ENCODE data around the gene KBTBD8.

Gene KBTBD8

DNA sequence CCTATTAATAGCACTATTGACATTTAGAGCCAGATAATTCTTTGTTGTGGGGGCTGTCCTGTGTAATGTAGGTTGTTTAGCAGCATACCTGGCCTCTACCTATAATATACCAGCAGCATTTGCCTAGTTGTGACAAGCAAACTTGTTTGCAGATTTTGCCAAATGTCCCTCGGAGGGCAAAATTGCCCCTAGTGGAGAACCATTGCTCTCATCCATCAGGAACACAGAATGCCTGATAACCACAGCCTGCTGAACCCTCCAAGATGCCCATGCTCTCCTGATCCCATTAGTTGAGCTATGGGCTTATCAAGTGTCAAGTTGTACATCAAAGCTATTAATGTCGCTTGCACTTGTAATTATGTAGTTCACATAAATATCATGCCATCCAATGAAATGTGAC, 15.0 kb upstream of the KBTBD8 start:
- no peak overlapping the region for H3K27ac ChIP-seq
- TF ChIP-seq, protein P1, sequence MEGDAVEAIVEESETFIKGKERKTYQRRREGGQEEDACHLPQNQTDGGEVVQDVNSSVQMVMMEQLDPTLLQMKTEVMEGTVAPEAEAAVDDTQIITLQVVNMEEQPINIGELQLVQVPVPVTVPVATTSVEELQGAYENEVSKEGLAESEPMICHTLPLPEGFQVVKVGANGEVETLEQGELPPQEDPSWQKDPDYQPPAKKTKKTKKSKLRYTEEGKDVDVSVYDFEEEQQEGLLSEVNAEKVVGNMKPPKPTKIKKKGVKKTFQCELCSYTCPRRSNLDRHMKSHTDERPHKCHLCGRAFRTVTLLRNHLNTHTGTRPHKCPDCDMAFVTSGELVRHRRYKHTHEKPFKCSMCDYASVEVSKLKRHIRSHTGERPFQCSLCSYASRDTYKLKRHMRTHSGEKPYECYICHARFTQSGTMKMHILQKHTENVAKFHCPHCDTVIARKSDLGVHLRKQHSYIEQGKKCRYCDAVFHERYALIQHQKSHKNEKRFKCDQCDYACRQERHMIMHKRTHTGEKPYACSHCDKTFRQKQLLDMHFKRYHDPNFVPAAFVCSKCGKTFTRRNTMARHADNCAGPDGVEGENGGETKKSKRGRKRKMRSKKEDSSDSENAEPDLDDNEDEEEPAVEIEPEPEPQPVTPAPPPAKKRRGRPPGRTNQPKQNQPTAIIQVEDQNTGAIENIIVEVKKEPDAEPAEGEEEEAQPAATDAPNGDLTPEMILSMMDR (conservative IDR thresholded peaks at IDR 0.05; ENCODE audit: low read depth) = no peak
- ChIA-PET POLR2A (ENCODE audit: low non-redundant PET) (no interaction called here), CTCF (interaction anchor here (0.6 kb wide), 1 partner anchor 7 kb away, joined by 4 read pairs; no protein-coding TSS in a partner anchor)
- DNase-seq (ENCODE audit: low spot score) = no peak

DNA sequence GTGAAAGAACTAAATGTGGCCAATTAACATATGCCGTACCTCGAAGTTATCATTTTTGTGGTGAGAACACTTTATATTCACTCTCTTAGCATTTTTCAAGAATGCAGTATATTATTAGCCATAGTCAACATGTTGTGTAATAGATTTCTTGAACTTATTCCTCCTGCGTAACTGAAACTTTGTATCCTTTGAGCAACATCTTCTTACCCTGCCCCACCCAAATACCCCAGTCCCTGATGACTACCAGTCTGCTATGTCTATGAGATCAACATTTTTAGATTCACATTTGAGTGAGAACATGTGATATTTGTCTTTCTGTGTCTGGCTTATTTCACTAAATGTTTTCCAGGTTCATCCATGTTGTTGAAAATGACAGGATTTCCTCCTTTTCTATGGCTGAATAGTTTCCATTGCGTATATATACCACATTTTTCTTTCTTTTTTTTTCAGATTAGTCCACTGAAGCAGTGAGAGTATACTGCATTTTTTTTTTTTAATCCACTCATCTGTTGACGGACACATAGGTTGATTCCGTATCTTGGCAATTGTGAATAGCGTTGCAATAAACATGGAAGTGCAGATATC, 12.7 kb upstream of the KBTBD8 start:
- DNase-seq (ENCODE audit: low spot score) = no peak
- no peak overlapping the region for H3K27ac ChIP-seq
- CTCF ChIA-PET = no interaction called here
- TF ChIP-seq, protein P1 (conservative IDR thresholded peaks at IDR 0.05; ENCODE audit: low read depth) = no peak
- POLR2A ChIA-PET (ENCODE audit: low non-redundant PET) = no interaction called here

DNA sequence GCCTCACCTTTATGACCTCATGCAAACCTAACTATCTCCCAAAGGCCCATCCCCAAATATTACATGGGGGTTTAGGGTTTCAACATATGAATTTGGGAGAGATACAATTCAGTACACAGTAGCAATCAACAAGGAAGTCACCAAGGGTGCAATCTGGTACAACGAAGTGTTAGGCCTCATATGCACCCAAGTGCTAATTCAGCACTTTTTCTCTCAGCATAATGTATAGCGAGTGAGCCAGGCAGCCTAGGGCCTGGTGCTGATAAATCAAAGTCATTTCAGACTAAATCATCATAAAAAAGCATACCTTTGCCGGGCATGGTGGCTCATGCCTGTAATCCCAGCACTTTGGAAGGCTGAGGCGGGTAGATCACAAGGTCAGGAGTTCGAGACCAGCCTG, 11.7 kb upstream of the KBTBD8 start:
- DNase-seq (ENCODE audit: low spot score) = no peak
- no peak overlapping the region for H3K27ac ChIP-seq
- TF ChIP-seq, protein P1 (conservative IDR thresholded peaks at IDR 0.05; ENCODE audit: low read depth) = no peak
- CTCF ChIA-PET = no interaction called here
- POLR2A ChIA-PET (ENCODE audit: low non-redundant PET) = no interaction called here

DNA sequence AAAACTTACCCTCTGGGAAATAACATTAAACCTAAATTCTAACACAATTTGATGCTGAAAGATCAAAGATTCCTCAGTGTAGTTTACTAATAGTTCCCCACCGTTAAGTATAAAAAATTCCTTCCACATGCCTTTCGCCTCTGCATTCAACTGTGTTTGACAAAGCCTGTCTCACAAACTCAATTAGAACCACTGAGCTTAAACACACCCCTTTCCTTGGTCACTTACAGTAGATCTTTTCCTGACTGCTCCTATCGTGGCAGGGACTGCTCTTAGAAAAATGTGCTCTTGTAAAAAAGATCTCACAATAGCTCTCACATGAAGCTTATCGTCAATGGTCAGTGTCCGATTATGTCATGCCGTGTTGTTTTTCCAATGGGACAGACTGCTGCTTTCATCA, 8.9 kb upstream of the KBTBD8 start:
- DNase-seq (ENCODE audit: low spot score) = no peak
- H3K27ac ChIP-seq = no peak overlapping the region
- ChIA-PET CTCF (no interaction called here), POLR2A (ENCODE audit: low non-redundant PET) (no interaction called here)
- TF ChIP-seq, protein P1 (conservative IDR thresholded peaks at IDR 0.05; ENCODE audit: low read depth) = no peak

DNA sequence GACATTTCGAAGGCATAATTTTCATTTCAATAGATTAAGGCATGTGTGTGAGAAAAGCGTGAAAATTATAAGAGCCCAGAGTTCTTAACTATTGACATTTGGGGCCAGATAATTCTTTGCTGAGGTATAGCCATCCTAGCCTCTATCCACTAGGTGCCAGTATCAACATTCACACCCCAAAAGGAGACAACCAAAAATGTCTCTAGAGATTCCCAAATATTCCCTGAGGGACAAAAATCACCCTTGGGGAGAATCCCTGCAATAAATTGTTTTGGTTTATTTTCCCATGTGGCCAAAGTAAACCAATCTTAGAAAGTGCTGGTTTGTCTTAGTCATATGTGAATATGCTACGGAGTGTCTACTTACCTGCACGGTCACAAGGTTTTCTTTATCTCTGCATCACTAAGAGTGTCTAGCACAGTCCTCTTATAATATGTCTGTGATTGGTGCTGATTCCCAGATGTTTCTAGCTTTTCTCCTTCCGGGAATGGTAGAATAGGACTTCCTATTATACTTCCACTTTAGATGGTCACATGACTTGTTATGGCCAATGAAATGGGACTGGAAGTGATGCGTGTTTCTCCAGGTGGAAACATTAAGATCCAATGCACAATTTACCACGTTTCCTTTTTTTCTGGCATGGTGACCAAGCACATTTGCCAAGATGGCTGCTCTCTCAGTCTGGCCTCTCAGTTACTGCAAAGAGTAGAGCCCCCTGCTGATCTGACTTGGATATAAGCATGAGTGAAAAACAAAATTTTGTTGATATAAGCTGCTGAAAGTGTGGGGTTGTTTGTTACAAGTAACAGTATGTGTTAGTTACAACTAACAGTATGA, 8.0 kb upstream of the KBTBD8 start:
- ChIA-PET CTCF (interaction anchor here (0.6 kb wide), 1 partner anchor 7 kb away, joined by 4 read pairs; no protein-coding TSS in a partner anchor), POLR2A (ENCODE audit: low non-redundant PET) (no interaction called here)
- TF ChIP-seq, protein P1 (conservative IDR thresholded peaks at IDR 0.05; ENCODE audit: low read depth) = no peak
- DNase-seq (ENCODE audit: low spot score) = no peak
- no peak overlapping the region for H3K27ac ChIP-seq

DNA sequence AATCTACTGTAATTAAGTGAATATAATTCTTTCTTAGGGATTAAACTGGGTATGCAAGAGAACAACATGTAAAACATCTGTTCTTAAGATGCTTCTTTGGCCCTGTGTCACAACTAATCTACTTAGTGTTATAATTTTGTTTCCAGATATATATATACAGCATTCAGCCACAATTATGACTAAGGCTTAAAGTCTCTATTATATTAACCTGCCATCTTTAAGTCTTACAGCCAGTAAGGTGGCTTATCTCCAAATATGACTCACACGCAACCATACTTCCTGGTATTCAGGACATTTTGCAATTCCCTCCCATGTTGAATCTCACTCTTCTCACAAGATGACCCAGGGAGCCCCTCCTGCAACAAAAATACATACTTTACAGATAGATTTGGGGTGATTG, 6.6 kb upstream of the KBTBD8 start:
- DNase-seq (ENCODE audit: low spot score) = no peak
- ChIA-PET POLR2A (ENCODE audit: low non-redundant PET) (no interaction called here), CTCF (no interaction called here)
- TF ChIP-seq, protein P1 (conservative IDR thresholded peaks at IDR 0.05; ENCODE audit: low read depth) = no peak
- H3K27ac ChIP-seq = no peak overlapping the region

Measured in RWPE1 (cell line).